ENCODE measurements around the gene OCA2. TPM values are rescaled to one million over a fixed set of nuclear protein-coding genes. Genes with fewer than 3 reads are reported as not detected.

Gene OCA2
- total and polyA plus RNA-seq, 2 of the 4 experiments (the other 2 are of a cell fraction): under 0.01 to 0.03 TPM

DNA sequence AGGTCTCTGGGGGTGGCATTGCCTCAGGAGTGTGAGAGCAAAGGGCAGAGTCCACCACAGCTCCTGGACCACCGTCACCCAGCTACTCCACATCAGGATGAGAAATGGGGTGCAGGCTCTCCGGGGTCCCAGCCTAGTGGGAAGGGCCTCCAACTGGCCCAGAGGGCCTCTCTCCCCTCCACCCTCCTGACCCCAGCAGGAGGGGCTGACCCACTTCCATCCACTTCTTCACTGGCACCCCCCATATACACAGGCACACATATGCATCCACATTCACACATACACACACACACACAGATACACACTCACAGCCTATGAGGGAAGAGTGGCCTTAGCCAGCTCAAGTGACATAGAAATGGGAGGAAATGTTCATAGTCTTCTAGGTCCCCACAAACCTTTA lies 286.0 kb downstream of the OCA2 start:
- no peaks in the 10 kb centered on the region for H3K4me1 ChIP-seq (ENCODE audit: control insufficient read depth, insufficient read depth, low read length)
- intact Hi-C loops (cut with micrococcal nuclease): no loop called here
- TF ChIP-seq BHLHE40 (IDR thresholded peaks at IDR 0.05; ENCODE audit: low read depth, low read length): no peak
- TF ChIP-seq, protein P1, sequence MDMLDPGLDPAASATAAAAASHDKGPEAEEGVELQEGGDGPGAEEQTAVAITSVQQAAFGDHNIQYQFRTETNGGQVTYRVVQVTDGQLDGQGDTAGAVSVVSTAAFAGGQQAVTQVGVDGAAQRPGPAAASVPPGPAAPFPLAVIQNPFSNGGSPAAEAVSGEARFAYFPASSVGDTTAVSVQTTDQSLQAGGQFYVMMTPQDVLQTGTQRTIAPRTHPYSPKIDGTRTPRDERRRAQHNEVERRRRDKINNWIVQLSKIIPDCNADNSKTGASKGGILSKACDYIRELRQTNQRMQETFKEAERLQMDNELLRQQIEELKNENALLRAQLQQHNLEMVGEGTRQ (IDR thresholded peaks at IDR 0.05; ENCODE audit: low read depth, low read length): no peak
- no peak for TF ChIP-seq RCOR1 (IDR thresholded peaks at IDR 0.05; ENCODE audit: insufficient replicate concordance, low read length)
- TF ChIP-seq POLR2A (IDR thresholded peaks at IDR 0.05; ENCODE audit: low read depth, low read length): no peak
- TF ChIP-seq FOS (IDR thresholded peaks at IDR 0.05; ENCODE audit: low read depth, low read length): no peak
- TF ChIP-seq, protein P2, sequence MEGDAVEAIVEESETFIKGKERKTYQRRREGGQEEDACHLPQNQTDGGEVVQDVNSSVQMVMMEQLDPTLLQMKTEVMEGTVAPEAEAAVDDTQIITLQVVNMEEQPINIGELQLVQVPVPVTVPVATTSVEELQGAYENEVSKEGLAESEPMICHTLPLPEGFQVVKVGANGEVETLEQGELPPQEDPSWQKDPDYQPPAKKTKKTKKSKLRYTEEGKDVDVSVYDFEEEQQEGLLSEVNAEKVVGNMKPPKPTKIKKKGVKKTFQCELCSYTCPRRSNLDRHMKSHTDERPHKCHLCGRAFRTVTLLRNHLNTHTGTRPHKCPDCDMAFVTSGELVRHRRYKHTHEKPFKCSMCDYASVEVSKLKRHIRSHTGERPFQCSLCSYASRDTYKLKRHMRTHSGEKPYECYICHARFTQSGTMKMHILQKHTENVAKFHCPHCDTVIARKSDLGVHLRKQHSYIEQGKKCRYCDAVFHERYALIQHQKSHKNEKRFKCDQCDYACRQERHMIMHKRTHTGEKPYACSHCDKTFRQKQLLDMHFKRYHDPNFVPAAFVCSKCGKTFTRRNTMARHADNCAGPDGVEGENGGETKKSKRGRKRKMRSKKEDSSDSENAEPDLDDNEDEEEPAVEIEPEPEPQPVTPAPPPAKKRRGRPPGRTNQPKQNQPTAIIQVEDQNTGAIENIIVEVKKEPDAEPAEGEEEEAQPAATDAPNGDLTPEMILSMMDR (conservative IDR thresholded peaks at IDR 0.05; ENCODE audit: low read depth, low read length): no peak
- no peak for TF ChIP-seq MXI1 (IDR thresholded peaks at IDR 0.05; ENCODE audit: borderline replicate concordance, low read depth, low read length)
- dilution Hi-C loops (cut with HindIII; ENCODE audit: low sequenced_read_pairs, unreplicated experiment): no loop called here
- BruUV-seq (replicated peaks): no TSS peak
- no peak overlapping the region for H3K27ac ChIP-seq (ENCODE audit: insufficient read depth, low read length)
- POLR2A ChIA-PET (ENCODE audit: unreplicated experiment): no interaction called here
- H4K8ac ChIP-seq (ENCODE audit: low read depth in 2 of 2, low read length in 2 of 2): no peak overlapping the region
- no peak overlapping the region for H3K4me3 ChIP-seq (ENCODE audit: insufficient read depth, low read depth, low read length)
- in situ Hi-C loops (cut with MboI; ENCODE audit: low sequenced_read_pairs): no loop called here
- H3K36me3 ChIP-seq (ENCODE audit: control insufficient read depth, insufficient read depth, low read length): no peaks in the 10 kb centered on the region
- no peak overlapping the region for H2AFZ ChIP-seq (replicated peaks; ENCODE audit: low read length, poor library complexity)
- no peak overlapping the region for H4K91ac ChIP-seq (ENCODE audit: insufficient read depth, low read depth, low read length)
- no peak overlapping the region for H2AK9ac ChIP-seq (replicated peaks; ENCODE audit: low read depth, low read length, poor library complexity)
- no peak overlapping the region for H2BK20ac ChIP-seq (ENCODE audit: low read depth, low read length)
- no peaks in the 10 kb centered on the region for H4K20me1 ChIP-seq (ENCODE audit: insufficient read depth, low read length)
- H3K14ac ChIP-seq (replicated peaks; ENCODE audit: low read depth, low read length): no peak overlapping the region
- H3K18ac ChIP-seq (ENCODE audit: low read depth, low read length): no peak overlapping the region
- no peaks in the 10 kb centered on the region for H3K27me3 ChIP-seq (ENCODE audit: control insufficient read depth, insufficient read depth, low read length)
- H3K4ac ChIP-seq (ENCODE audit: low read depth, low read length): no peak overlapping the region
- no peak overlapping the region for H4K5ac ChIP-seq (ENCODE audit: low read depth, low read length)
- no peak overlapping the region for H3K4me2 ChIP-seq (ENCODE audit: low read depth, low read length)
- H3K23ac ChIP-seq (ENCODE audit: low read depth, low read length): no peak overlapping the region
- no peak overlapping the region for H2BK5ac ChIP-seq (ENCODE audit: low read depth, low read length, poor library complexity, severe bottlenecking)
- H3K9me3 ChIP-seq (ENCODE audit: control insufficient read depth, insufficient read depth, low read length): peaks cover 19% of the 10 kb centered on the region
- H3K56ac ChIP-seq (ENCODE audit: extremely low read depth, insufficient read depth, low read length): no peak overlapping the region
- no peaks in the 10 kb centered on the region for H3K9me1 ChIP-seq (ENCODE audit: insufficient read depth, low read length)
- DNase-seq (no peak), ATAC-seq (ENCODE audit: low read depth) (no peak)
- H2BK120ac ChIP-seq (ENCODE audit: low read depth, low read length): no peak overlapping the region
- H2AK5ac ChIP-seq (ENCODE audit: low read depth, low read length): no peak overlapping the region
- H3K79me1 ChIP-seq (ENCODE audit: low read depth in 1 of 2, low read length in 2 of 2): no peaks in the 10 kb centered on the region
- CTCF ChIA-PET: no interaction called here
- H3K9ac ChIP-seq (ENCODE audit: low read depth, low read length): no peak overlapping the region
- WGBS, 2 experiments (ENCODE audit: extremely low coverage in 2 of 2, insufficient read length in 1 of 2): no CpG with 5 or more reads among the region's 2 CpGs
- no peak overlapping the region for H2BK15ac ChIP-seq (ENCODE audit: low read depth, low read length)

Data from IMR-90 (cell line).